Smooth muscle cell of the pulmonary artery (primary cell): ENCODE data around the gene ADH1B. TPM values are rescaled to one million over a fixed set of nuclear protein-coding genes. Genes with fewer than 3 reads are reported as not detected.

ENCODE experiments used
- total RNA-seq: library from RNA; depleted of rRNA; stranded (reverse); fragments of >200 nt; gene quantifications from 2 replicates; pipeline ENCODE4 v1.2.3, GENCODE V29; 2014

The ADH1B gene
- total RNA-seq: 22.1 and 685 TPM in 2 replicates

GRCh38 chr4:99321241-99322191 lies at the start of gene ADH1B:
ADH1B (minus strand) TSS chr4:99321401; CDS start chr4:99321331, 70 bp downstream.

GRCh38 chr4:99352602-99353537 lies 31.7 kb upstream of the ADH1B start, which contains the start of gene ADH1C:
ADH1C (minus strand) TSS chr4:99352746; CDS start chr4:99352675, 71 bp downstream.

GRCh38 chr4:99290848-99291786 lies 30.1 kb downstream of the ADH1B start, which contains the start of gene ADH1A:
ADH1A (minus strand) TSS chr4:99290985; CDS start chr4:99290914, 71 bp downstream.

Other genes starting within 250 kb of the ADH1B start
- gene ADH5, start 232.6 kb downstream of the ADH1B start, total RNA-seq: 140 and 154 TPM in 2 replicates
- gene ADH4, start 177.1 kb downstream of the ADH1B start, total RNA-seq: 0.10 TPM in 1 of 2 replicates, not detected in the other
- gene ADH6, start 102.2 kb downstream of the ADH1B start, total RNA-seq: not detected in 2 replicates
- not detected in 2 replicates for gene ADH1A, start 30.4 kb downstream of the ADH1B start, total RNA-seq
- gene ADH1C, start 31.3 kb upstream of the ADH1B start, total RNA-seq: 0.07 and 0.23 TPM in 2 replicates
- not detected in 2 replicates for gene ADH7, start 113.9 kb upstream of the ADH1B start, total RNA-seq
- not detected in 2 replicates for gene C4orf17, start 189.6 kb upstream of the ADH1B start, total RNA-seq
- 5.8 and 7.4 TPM in 2 replicates for gene TRMT10A, start 242.6 kb upstream of the ADH1B start, total RNA-seq